OCI-LY1 (cell line): Measurements from ENCODE around the gene STAB1.

ENCODE experiments used
- H2AFZ ChIP-seq: fragments of 200-600 bp; sonication (generic), shearing (Covaris generic); 2 replicates; pipeline ENCODE4 v1.6.0; 2014; ENCODE audit warnings: antibody characterized with exemption, mild to moderate bottlenecking, low read length
- H3F3A ChIP-seq: fragments of 200-600 bp; sonication (generic), shearing (Covaris generic); 2 replicates; pipeline ENCODE4 v1.6.0; 2014; ENCODE audit warnings: mild to moderate bottlenecking, antibody characterized with exemption, low read length, moderate library complexity; ENCODE audit not compliant: insufficient read depth
- H3K27ac ChIP-seq: fragments of 200-600 bp; sonication (generic); 2 replicates; pipeline ENCODE4 v1.5.1; 2014; ENCODE audit warnings: low read length, mixed run types, mild to moderate bottlenecking, low read depth; ENCODE audit not compliant: poor library complexity, severe bottlenecking
- H3K27me3 ChIP-seq: fragments of 200-600 bp; sonication (generic); 2 replicates; pipeline ENCODE4 v1.6.0; 2014; ENCODE audit warnings: antibody characterized with exemption, mild to moderate bottlenecking, low read length, moderate library complexity; ENCODE audit not compliant: insufficient read depth
- H3K36me3 ChIP-seq: fragments of 200-600 bp; sonication (generic); 2 replicates; pipeline ENCODE4 v1.6.1; 2014; ENCODE audit warnings: mild to moderate bottlenecking, antibody characterized with exemption, low read length, moderate library complexity, mixed read lengths; ENCODE audit not compliant: insufficient read depth
- H3K4me1 ChIP-seq: fragments of 200-600 bp; sonication (generic); 2 replicates; pipeline ENCODE4 v1.5.1; 2014; ENCODE audit warnings: mild to moderate bottlenecking, low read length, moderate library complexity; ENCODE audit not compliant: insufficient read depth, severe bottlenecking
- H3K4me2 ChIP-seq: fragments of 200-600 bp; sonication (generic), shearing (Covaris generic); 2 replicates; pipeline ENCODE4 v1.6.1; 2014; ENCODE audit warnings: low read length
- H3K4me3 ChIP-seq: fragments of 200-600 bp; sonication (generic); 2 replicates; pipeline ENCODE4 v1.5.1; 2014; ENCODE audit warnings: low read length, low read depth, mild to moderate bottlenecking, mixed read lengths; ENCODE audit not compliant: poor library complexity, severe bottlenecking
- H3K79me2 ChIP-seq: fragments of 200-600 bp; shearing (Covaris generic); 2 replicates; pipeline ENCODE4 v1.6.1; 2016; ENCODE audit warnings: mixed run types, low read length, mixed read lengths; ENCODE audit not compliant: insufficient read depth
- H3K9ac ChIP-seq: fragments of 200-600 bp; sonication (generic), shearing (Covaris generic); 2 replicates; pipeline ENCODE4 v1.6.1; 2014; ENCODE audit warnings: mild to moderate bottlenecking, low read length, mixed read lengths
- H3K9me2 ChIP-seq: fragments of 200-600 bp; sonication (generic), shearing (Covaris generic); 2 replicates; pipeline ENCODE4 v1.6.1; 2014; ENCODE audit warnings: low read depth, mild to moderate bottlenecking, low read length, mixed read lengths
- H3K9me3 ChIP-seq: fragments of 200-600 bp; shearing (Covaris generic); 2 replicates; pipeline ENCODE4 v1.6.1; 2014; ENCODE audit warnings: low read length, mixed read lengths
- H4K20me1 ChIP-seq: fragments of 200-600 bp; sonication (generic), shearing (Covaris generic); 2 replicates; pipeline ENCODE4 v1.6.0; 2016; ENCODE audit warnings: mild to moderate bottlenecking, low read length; ENCODE audit not compliant: insufficient read depth
- CTCF ChIP-seq: fragments of 200-600 bp; sonication (generic), shearing (Covaris generic); IDR thresholded peaks from 2 replicates; pipeline ENCODE4 v1.5.1; 2017; ENCODE audit warnings: mild to moderate bottlenecking, antibody characterized with exemption, low read length, moderate library complexity, mixed read lengths
- EZH2 ChIP-seq: fragments of 200-600 bp; sonication (generic), shearing (Covaris generic); IDR thresholded peaks from 2 replicates; pipeline ENCODE4 v1.8.0; 2017; ENCODE audit warnings: borderline replicate concordance, mixed run types, mild to moderate bottlenecking, antibody characterized with exemption, low read length, moderate library complexity, mixed read lengths

Gene STAB1

GRCh38 chr3:52528586-52529375, 33.6 kb downstream of the STAB1 start:
- Histone ChIP-seq H2AFZ (no peak overlapping the region), H4K20me1 (no peaks in the 10 kb centered on the region), H3K36me3 (peaks cover 46% of the 10 kb centered on the region), H3K4me3 (no peak overlapping the region), H3K9ac (no peak overlapping the region), H3K4me1 (peaks cover 17% of the 10 kb centered on the region), H3K9me2 (no peaks in the 10 kb centered on the region), H3K79me2 (no peaks in the 10 kb centered on the region), H3K9me3 (no peaks in the 10 kb centered on the region), H3K27me3 (no peaks in the 10 kb centered on the region), H3K27ac (no peak overlapping the region), H3K4me2 (no peak overlapping the region), H3F3A (no peaks in the 10 kb centered on the region)
- TF ChIP-seq EZH2 (no peak), CTCF (no peak)

GRCh38 chr3:52529376-52530333, 34.5 kb downstream of the STAB1 start:
- H3K4me2 ChIP-seq: no peak overlapping the region

More at GRCh38 chr3:52529376-52530333, 34.5 kb downstream of the STAB1 start:
- Histone ChIP-seq H3K4me3 (no peak overlapping the region), H3K9ac (no peak overlapping the region), H3K9me2 (no peaks in the 10 kb centered on the region), H2AFZ (no peak overlapping the region), H3K9me3 (no peaks in the 10 kb centered on the region), H3K79me2 (no peaks in the 10 kb centered on the region), H3K36me3 (peaks cover 37% of the 10 kb centered on the region), H3K27me3 (no peaks in the 10 kb centered on the region), H3K27ac (no peak overlapping the region), H4K20me1 (no peaks in the 10 kb centered on the region), H3K4me1 (peaks cover 24% of the 10 kb centered on the region), H3F3A (peaks cover 3% of the 10 kb centered on the region; the same call in 1 of the 2 replicates)
- TF ChIP-seq EZH2: no peak
- TF ChIP-seq CTCF: no peak
